SK-N-DZ (cell line): ENCODE results near the gene SH3BP1.
A peak's percentile ranks its signal among the peaks of the same experiment; 100 is the strongest.
"Not testable (repeated sequence)": the region's sequence is repeated elsewhere in the genome, so short reads cannot be mapped to it uniquely, and the experiment has no call there.

Experiments used
- DNase-seq: peaks from one replicate; pipeline ENCODE4 v3.0.0-alpha.2; 2015; ENCODE audit warnings: low spot score

SH3BP1 gene

DNA sequence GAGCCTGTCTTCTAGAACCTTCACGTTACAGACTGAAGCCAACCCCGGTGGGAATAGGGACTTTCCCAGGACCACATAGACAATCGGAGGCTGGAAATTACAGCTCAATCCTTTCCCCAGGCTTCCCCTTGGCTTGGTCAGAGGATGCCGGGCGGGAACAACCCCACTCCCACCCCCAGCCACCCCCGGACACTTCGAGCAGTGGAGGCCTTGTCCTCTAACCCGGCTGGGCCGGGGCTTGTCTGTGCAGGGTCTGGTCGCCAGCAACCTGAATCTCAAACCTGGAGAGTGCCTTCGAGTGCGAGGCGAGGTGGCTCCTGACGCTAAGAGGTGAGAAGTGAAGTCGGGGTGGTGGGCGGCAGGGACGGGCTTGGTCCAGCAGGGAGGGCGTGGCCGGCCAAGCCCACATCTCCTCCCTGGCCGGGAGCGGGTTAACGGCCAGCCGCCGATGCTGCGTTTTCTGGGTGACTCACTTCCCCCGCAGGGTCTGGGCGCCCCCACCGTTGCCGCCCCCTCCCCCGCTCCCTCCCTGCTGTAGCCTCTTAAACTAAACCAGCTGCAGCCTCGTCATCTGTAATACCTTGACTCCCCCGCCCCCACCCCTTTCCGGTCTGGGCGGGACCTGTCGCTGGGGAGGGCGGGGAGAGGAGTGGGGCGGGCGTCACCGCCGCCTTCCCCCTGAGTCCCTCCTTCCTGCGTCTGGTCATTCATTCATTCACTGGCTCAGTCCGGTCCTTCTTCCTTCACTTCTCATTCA lies 37.4 kb downstream of the SH3BP1 start:
- peak; percentile 80 for DNase-seq

DNA sequence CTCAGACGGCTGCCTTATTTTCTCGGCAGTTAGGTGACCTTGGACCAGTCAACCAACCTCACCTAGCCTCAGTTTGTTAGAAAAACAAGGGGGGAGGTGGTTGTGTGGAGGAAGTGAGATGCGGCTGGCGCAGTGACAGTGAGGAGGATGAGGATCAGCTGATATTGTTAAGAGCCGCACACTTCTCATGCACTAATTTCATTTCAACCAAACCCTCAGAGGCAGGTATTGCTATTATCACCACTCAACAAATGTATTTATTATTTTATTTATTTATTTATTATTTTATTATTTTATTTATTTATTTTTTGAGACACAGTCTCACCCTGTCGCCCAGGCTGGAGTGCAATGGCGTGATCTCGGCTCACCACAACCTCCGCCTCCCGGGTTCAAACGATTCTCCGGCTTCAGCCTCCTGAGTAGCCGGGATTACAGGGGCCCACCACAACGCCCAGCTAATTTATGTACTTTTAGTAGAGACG lies 38.1 kb downstream of the SH3BP1 start:
- DNase-seq = no peak

- no peak for DNase-seq
These were observed 38.9 kb downstream of the SH3BP1 start for GRCh38 chr22:37678372-37678771.

- no peak for DNase-seq
These were observed 40.2 kb downstream of the SH3BP1 start for GRCh38 chr22:37679670-37680069.

GRCh38 chr22:37680191-37680851 lies 40.9 kb downstream of the SH3BP1 start:
- DNase-seq = no peak

- no peak for DNase-seq
These were observed 41.5 kb downstream of the SH3BP1 start for GRCh38 chr22:37681001-37681424.

GRCh38 chr22:37681556-37682049 lies 42.1 kb downstream of the SH3BP1 start:
- peak; percentile 78 for DNase-seq

- DNase-seq = no peak
These were observed 45.5 kb downstream of the SH3BP1 start for GRCh38 chr22:37684803-37685615.

DNA sequence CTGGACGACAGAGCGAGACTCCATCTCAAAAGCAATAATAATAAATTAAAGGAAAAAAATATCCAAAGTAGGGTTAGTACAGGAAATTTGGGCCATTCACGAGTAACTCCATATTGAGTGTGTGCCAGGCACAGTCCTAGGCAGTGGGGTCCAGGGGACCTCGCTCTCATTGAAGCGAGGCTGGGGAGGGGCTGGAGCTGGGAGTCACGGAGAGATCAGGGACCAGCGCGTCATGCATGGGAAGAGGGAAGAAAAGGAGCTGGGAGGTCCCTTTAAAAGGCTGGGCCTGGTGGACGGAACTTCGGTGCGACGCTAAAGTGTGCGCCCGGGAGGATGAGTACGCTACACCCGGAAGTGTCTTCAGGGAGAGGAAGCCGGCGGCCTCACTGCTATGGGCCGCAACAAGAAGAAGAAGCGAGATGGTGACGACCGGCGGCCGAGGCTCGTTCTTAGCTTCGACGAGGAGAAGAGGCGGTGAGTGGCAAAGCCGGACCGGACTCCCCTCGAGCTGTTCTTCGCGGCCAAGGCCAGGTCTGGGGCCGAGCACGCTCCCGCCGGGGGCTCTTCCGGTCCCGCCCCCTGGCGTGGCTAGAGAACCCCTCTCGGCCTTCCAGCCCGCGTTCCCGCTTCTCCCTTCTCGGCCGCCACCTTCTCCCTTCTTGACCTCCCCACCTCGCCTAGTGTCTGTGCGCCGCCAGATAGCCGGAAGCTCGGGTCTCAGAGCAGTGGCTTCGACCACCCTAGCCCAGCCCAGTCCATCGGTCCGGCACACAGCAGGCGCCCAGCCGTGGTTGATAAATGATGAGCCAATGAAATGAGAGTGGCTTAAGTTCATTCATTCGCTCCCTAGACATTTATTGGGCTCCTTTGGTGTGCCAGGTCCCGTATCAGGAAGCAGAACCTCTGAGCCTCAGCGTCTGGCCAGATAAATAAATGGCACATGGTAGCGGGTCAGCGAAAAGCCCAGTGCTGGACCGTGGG lies 46.8 kb downstream of the SH3BP1 start, which contains the start of gene NOL12:
TSS of gene NOL12 (plus strand) at position 342 of the 981 bp plus-strand sequence. CDS start at position 392, 50 bp downstream.
- DNase-seq = peak; percentile 95

- DNase-seq = no peak
These were observed 50.9 kb downstream of the SH3BP1 start for GRCh38 chr22:37690407-37690806.

- no peak for DNase-seq
These were observed 51.5 kb downstream of the SH3BP1 start for GRCh38 chr22:37690901-37691504.

DNA sequence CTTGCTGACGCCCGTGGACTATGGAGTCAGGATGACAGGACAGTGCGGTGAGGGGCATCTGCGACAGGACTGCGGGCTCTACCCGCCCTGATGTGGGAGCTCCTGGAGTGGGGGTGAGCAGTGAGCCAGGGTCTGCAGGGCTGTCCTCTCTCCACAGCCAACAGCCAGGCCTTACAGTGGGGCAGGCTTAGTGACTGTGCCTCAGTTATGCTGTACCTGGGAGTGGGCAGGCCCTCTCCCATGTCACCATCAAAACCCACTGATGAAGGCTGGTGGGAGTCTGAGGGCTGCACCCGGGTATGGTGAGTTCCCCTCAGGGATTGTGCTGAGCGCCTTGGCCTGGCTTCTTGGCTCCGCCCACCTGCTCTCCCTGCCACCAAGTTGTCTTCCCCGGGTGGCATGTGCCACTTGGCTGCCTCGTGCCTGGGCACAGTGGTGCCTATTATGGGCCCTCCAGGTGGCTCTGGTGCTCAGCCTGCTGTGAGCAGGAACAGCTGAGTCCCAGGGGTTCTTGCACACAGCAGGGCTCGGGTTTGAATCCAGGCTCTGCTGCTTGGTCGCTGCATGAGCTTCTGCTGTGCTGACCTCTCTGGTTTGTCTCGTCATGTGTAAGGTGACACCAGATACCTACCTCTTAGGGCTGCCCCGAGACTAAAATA lies 53.3 kb downstream of the SH3BP1 start:
- no peak for DNase-seq

GRCh38 chr22:37694131-37694530 lies 54.7 kb downstream of the SH3BP1 start:
- not testable (repeated sequence) for DNase-seq

- not testable (repeated sequence) for DNase-seq
These were observed 56.8 kb downstream of the SH3BP1 start for GRCh38 chr22:37696260-37696656.

DNA sequence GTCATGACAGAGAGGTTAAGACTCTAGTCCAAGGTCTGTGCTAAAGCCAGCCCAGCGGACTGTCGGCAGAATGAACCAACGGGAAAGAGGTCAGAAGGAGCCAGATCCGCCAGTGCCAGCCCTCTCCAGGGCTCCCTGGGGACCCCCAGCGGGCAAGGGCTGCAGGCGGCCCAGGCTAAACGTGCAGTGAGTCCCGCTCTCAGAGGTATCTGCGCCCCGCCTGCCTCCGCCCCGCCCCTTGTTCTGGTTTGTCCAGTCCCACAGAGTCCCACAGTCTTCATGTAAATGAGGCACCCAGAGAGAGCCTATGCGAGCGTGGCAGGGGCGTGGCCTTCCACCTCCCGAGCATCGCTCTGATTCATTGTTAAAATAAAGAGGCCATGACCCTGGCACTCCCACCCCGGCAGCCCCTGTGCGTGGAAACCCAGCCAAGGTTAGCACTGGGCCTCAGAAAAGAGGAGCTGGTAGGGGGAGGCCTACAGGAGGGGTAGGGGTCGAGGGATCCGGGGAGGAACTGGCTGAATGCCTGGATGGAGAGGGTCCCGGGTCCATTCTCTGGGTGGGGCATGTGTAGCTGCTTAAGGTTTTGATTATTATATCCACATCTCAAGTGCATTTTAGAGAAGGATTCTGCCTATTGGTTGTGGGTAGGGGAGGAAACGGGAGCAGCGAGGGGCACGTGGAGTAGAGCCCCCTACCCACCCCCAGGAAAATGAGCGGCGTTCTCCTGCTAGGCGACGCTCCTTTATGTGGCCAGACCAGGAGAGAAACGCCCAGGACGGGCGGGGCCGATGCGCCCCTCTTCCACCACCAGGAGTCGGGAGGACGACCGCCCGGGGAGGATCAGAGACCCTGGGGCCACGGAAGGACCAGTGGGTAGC lies 57.4 kb downstream of the SH3BP1 start, which contains the start of gene TRIOBP:
TSS of gene TRIOBP (plus strand) at position 392 of the 881 bp plus-strand sequence. CDS start 4,318 bp downstream, outside the sequence.
- DNase-seq = peak; percentile 99

DNA sequence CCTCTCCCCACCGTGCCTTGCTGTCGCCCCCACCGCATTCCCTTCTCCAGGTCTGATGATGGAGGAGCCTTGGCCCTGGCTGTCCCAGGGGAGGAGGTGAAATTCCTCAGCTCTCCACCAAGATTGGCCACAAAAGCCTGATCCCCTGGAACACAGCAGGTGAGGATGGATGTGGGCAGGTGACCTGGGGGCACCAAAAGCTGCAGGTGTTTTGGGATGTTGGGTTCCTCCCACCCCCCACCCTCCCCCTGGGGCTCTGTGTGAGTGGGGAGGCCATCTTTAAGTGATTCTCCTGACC lies 58.0 kb downstream of the SH3BP1 start:
- DNase-seq = no peak

DNA sequence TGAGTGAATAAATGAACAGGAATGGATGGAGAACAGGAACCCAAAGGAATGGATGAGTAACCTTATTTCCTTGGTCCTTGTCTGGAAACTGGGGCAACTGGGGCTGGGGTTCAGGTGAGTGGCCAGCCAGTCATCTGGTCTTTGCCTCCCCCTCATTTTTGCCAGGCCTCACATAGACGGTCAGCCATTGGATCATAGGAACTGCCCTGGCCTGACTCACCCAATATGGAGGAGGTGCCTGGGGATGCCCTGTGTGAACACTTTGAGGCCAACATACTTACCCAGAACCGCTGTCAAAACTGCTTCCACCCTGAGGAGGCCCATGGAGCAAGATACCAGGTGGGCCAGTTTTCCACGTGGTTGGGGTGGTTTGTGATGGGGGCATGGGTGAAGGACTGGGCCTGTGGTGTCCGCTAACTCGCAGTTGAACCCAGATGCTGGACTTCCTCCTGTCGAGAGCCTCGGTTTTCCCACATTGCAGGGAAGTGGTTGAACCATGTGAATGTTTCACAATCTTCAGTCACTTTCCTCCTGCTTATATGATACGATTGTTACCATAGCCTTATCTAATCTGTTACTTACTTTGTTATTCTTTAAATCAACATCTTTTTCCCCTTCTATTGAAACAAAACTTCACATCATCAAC lies 61.8 kb downstream of the SH3BP1 start:
- no peak for DNase-seq

- no peak for DNase-seq
These were observed 64.4 kb downstream of the SH3BP1 start for GRCh38 chr22:37703906-37704305.
